ENCODE data around the gene SLC1A5. TPM values are rescaled to one million over a fixed set of nuclear protein-coding genes. Genes with fewer than 3 reads are reported as not detected.
A peak's percentile ranks its signal among the peaks of the same experiment; 100 is the strongest.

Gene SLC1A5
- total RNA-seq, 1 donor from 2014 or later, result 39.5 TPM

DNA sequence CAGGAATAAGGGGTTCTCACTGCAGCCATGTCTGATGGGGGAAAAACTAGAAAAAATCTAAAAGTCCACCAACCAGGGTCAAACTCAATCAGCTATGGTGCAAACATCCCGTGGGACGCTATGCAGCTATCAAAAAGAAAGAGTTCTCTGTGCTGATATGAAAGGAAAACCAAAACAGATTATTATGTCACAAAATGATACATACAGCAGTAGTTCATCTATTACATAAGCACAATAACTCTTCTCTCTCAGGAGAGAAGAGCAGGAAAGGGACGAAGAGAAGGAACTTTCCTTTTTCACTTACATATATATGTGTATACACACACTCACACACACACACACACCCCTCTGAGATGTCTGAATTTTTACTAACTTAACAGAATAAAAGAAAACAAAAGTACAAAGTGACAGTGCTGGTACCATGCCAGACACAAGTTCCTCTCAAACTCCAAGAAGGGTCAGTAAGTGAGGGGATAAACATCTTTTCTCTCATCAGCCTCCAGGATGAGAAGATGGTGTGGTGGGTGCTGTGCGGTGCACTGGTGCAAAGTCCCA is 45.4 kb downstream of the SLC1A5 start:
- no peak overlapping the region for H3K4me2 ChIP-seq
- peak overlapping the region; percentile 17 for H3K27ac Mint-ChIP-seq

GRCh38 chr19:46741447-46741846 is 46.9 kb downstream of the SLC1A5 start:
- no peak overlapping the region for H2AFZ ChIP-seq (replicated peaks)
- no peak overlapping the region for H3K9ac ChIP-seq
- no peak overlapping the region for H3K27ac ChIP-seq
- peaks cover 37% of the 10 kb centered on the region for H3K4me1 Mint-ChIP-seq
- no peaks in the 10 kb centered on the region for H3K9me3 ChIP-seq (ENCODE audit: low read depth)
- H3K36me3 Mint-ChIP-seq, result peaks cover 19% of the 10 kb centered on the region
- no peaks in the 10 kb centered on the region for H3F3A ChIP-seq (ENCODE audit: low read depth)
- H3K4me1 ChIP-seq, result peaks cover 6% of the 10 kb centered on the region
- TF ChIP-seq CTCF (IDR thresholded peaks at IDR 0.05) (no peak), EZH2phosphoT487 (IDR thresholded peaks at IDR 0.05) (no peak), EZH2 (IDR thresholded peaks at IDR 0.05) (no peak)
- H3K27me3 ChIP-seq, result no peaks in the 10 kb centered on the region
- H3K36me3 ChIP-seq, result no peaks in the 10 kb centered on the region
- no peak overlapping the region for H3K4me3 ChIP-seq
- peaks cover 91% of the 10 kb centered on the region for H4K20me1 ChIP-seq (ENCODE audit: low read depth)
- no peak overlapping the region for H3K27ac Mint-ChIP-seq
- H3K4me2 ChIP-seq, result no peak overlapping the region
- peaks cover 92% of the 10 kb centered on the region for H3K79me2 ChIP-seq (ENCODE audit: low read depth)
- H3K9me3 Mint-ChIP-seq, result no peaks in the 10 kb centered on the region
- no peak overlapping the region for H3K4me3 Mint-ChIP-seq
- no peak for DNase-seq (ENCODE audit: low spot score)
- H3K27me3 Mint-ChIP-seq (ENCODE audit: insufficient read depth, low read depth), result peaks cover 5% of the 10 kb centered on the region

More for the DNA sequence above, 45.4 kb downstream of the SLC1A5 start:
- no peaks in the 10 kb centered on the region for H3K36me3 ChIP-seq
- H3K27me3 Mint-ChIP-seq (ENCODE audit: insufficient read depth, low read depth), result peaks cover 4% of the 10 kb centered on the region
- TF ChIP-seq CTCF (IDR thresholded peaks at IDR 0.05) (no peak), EZH2phosphoT487 (IDR thresholded peaks at IDR 0.05) (no peak), EZH2 (IDR thresholded peaks at IDR 0.05) (no peak)
- no peak overlapping the region for H3K4me3 ChIP-seq
- peaks cover 93% of the 10 kb centered on the region for H3K79me2 ChIP-seq (ENCODE audit: low read depth)
- H3F3A ChIP-seq (ENCODE audit: low read depth), result peaks cover 15% of the 10 kb centered on the region
- no peak for DNase-seq (ENCODE audit: low spot score)
- H3K27me3 ChIP-seq, result no peaks in the 10 kb centered on the region
- H3K9me3 ChIP-seq (ENCODE audit: low read depth), result no peaks in the 10 kb centered on the region
- no peak overlapping the region for H2AFZ ChIP-seq (replicated peaks)
- peak overlapping the region; percentile 33 for H3K4me3 Mint-ChIP-seq
- H3K9me3 Mint-ChIP-seq, result no peaks in the 10 kb centered on the region
- no peak overlapping the region for H3K9ac ChIP-seq
- H3K27ac ChIP-seq, result no peak overlapping the region
- peaks cover 10% of the 10 kb centered on the region for H3K4me1 ChIP-seq
- H3K36me3 Mint-ChIP-seq, result peaks cover 10% of the 10 kb centered on the region
- peaks cover 46% of the 10 kb centered on the region for H3K4me1 Mint-ChIP-seq
- H4K20me1 ChIP-seq (ENCODE audit: low read depth), result peaks cover 75% of the 10 kb centered on the region

GRCh38 chr19:46739290-46739771 is 49.1 kb downstream of the SLC1A5 start:
- H3K27ac ChIP-seq, result no peak overlapping the region
- H3K27ac Mint-ChIP-seq, result peak overlapping the region; percentile 5

More at GRCh38 chr19:46739290-46739771, 49.1 kb downstream of the SLC1A5 start:
- H3K36me3 ChIP-seq, result peaks cover 1% of the 10 kb centered on the region
- H3K4me2 ChIP-seq, result no peak overlapping the region
- H3K9ac ChIP-seq, result no peak overlapping the region
- peaks cover 85% of the 10 kb centered on the region for H4K20me1 ChIP-seq (ENCODE audit: low read depth)
- Mint-ChIP-seq H3K4me1 (peaks cover 26% of the 10 kb centered on the region), H3K27me3 (ENCODE audit: insufficient read depth, low read depth) (peaks cover 5% of the 10 kb centered on the region), H3K36me3 (peaks cover 19% of the 10 kb centered on the region), H3K9me3 (no peaks in the 10 kb centered on the region), H3K4me3 (peak overlapping the region; percentile 18)
- DNase-seq (ENCODE audit: low spot score), result no peak
- H3K9me3 ChIP-seq (ENCODE audit: low read depth), result no peaks in the 10 kb centered on the region
- H3K27me3 ChIP-seq, result no peaks in the 10 kb centered on the region
- H3F3A ChIP-seq (ENCODE audit: low read depth), result no peaks in the 10 kb centered on the region
- no peak overlapping the region for H2AFZ ChIP-seq (replicated peaks)
- no peak for TF ChIP-seq EZH2 (IDR thresholded peaks at IDR 0.05)
- no peak for TF ChIP-seq CTCF (IDR thresholded peaks at IDR 0.05)
- no peak for TF ChIP-seq EZH2phosphoT487 (IDR thresholded peaks at IDR 0.05)
- H3K4me1 ChIP-seq, result no peaks in the 10 kb centered on the region
- peaks cover 91% of the 10 kb centered on the region for H3K79me2 ChIP-seq (ENCODE audit: low read depth)
- no peak overlapping the region for H3K4me3 ChIP-seq

Measured in neural progenitor cell (in vitro differentiated cells).